GM18520 (cell line): ENCODE measurements around the gene SYDE2.
"Not testable (repeated sequence)": the region's sequence is repeated elsewhere in the genome, so short reads cannot be mapped to it uniquely, and the experiment has no call there.

Source experiments
- ATAC-seq: cut with Tn5 transposase; IDR thresholded peaks from one replicate; pipeline ENCODE4 v1.9.1; 2021; ENCODE audit not compliant: unreplicated experiment

SYDE2 gene

GRCh38 chr1:85219853-85220610, 19.2 kb upstream of the SYDE2 start:
- no peak for ATAC-seq

GRCh38 chr1:85216697-85217096, 15.9 kb upstream of the SYDE2 start:
- no peak for ATAC-seq

GRCh38 chr1:85214654-85215053, 13.8 kb upstream of the SYDE2 start:
- ATAC-seq = no peak

GRCh38 chr1:85208488-85208887, 7.7 kb upstream of the SYDE2 start:
- no peak for ATAC-seq

- no peak for ATAC-seq
Observed at GRCh38 chr1:85203573-85204171, 2.9 kb upstream of the SYDE2 start.

- ATAC-seq = no peak
Observed at GRCh38 chr1:85202864-85203255, 2.0 kb upstream of the SYDE2 start.

- ATAC-seq = no peak
Observed at GRCh38 chr1:85202092-85202863, 1.5 kb upstream of the SYDE2 start.

- ATAC-seq = no peak
Observed at GRCh38 chr1:85201340-85202091, 700 bp upstream of the SYDE2 start.

GRCh38 chr1:85199667-85200462, 951 bp downstream of the SYDE2 start:
- no peak for ATAC-seq

- no peak for ATAC-seq
Observed at GRCh38 chr1:85198864-85199263, 2.0 kb downstream of the SYDE2 start.

GRCh38 chr1:85196358-85196757, 4.5 kb downstream of the SYDE2 start:
- no peak for ATAC-seq

- ATAC-seq = no peak
Observed at GRCh38 chr1:85195703-85196102, 5.1 kb downstream of the SYDE2 start.

GRCh38 chr1:85192129-85192528, 8.7 kb downstream of the SYDE2 start:
- ATAC-seq = not testable (repeated sequence)

- peak; percentile 55 for ATAC-seq
Observed at GRCh38 chr1:85189120-85189519, 11.7 kb downstream of the SYDE2 start.

- no peak for ATAC-seq
Observed at GRCh38 chr1:85188530-85188929, 12.3 kb downstream of the SYDE2 start.

GRCh38 chr1:85187021-85187420, 13.8 kb downstream of the SYDE2 start:
- ATAC-seq = not testable (repeated sequence)

- ATAC-seq = no peak
Observed at GRCh38 chr1:85184245-85184644, 16.6 kb downstream of the SYDE2 start.

- ATAC-seq = no peak
Observed at GRCh38 chr1:85182700-85183099, 18.1 kb downstream of the SYDE2 start.

- no peak for ATAC-seq
Observed at GRCh38 chr1:85180869-85181268, 19.9 kb downstream of the SYDE2 start.

GRCh38 chr1:85179522-85179921, 21.3 kb downstream of the SYDE2 start:
- ATAC-seq = no peak
